K562 (cell line): Measurements from ENCODE around the gene SAMD14. TPM values are rescaled to one million over a fixed set of nuclear protein-coding genes. Genes with fewer than 3 reads are reported as not detected.

Experiments
- ATAC-seq: fragments of 200-7000 bp; cut with Tn5 transposase; 3 replicates; pipeline ENCODE4 v1.9.1; 2020; ENCODE audit warnings: moderate library complexity
- BruUV-seq: library from RNA; stranded (reverse); fragments of 400-500 nt; replicated peaks from 2 replicates; lab custom pipeline; 2021; lab: Mats Ljungman, UMichigan
- CTCF ChIA-PET: fragments of 300-600 bp; formaldehyde crosslinking; extraction: SDS; loops from one replicate; lab custom pipeline; 2021; ENCODE audit warnings: low intra/inter-chr PET ratio; lab: Yijun Ruan, JAX
- POLR2A ChIA-PET: fragments of 300-600, 350-650 bp; sonication (Branson Sonifier 250); formaldehyde crosslinking; extraction: SDS; loops from one replicate; lab custom pipeline; 2021; ENCODE audit warnings: antibody characterized with exemption, inconsistent platforms; lab: Yijun Ruan, JAX
- DNase-seq, 4 experiments: peaks; one replicate each; pipeline versions ENCODE4 v3.0.0 to v3.0.0-alpha.2; 2011 to 2018; ENCODE audit warnings: low spot score in 3 of 4, mixed read lengths in 3 of 4; ENCODE audit errors: extremely low read depth in 1 of 4
- FAIRE-seq: peaks from 2 replicates; lab custom pipeline; 2011; peaks lifted over from hg19 to GRCh38; lab: Jason Lieb, UNC
- H2AFZ ChIP-seq: 2 replicates; pipeline ENCODE4 v1.6.0; 2011; ENCODE audit warnings: low read depth, low read length, control low read depth, inconsistent platforms
- H3K27ac ChIP-seq: fragments of 200-600 bp; 3 replicates; pipeline ENCODE4 v1.8.0; 2011; ENCODE audit warnings: low read depth, mild to moderate bottlenecking, control low read depth, inconsistent platforms, low read length, moderate library complexity, mixed read lengths; ENCODE audit errors: extremely low read depth
- H3K27me3 ChIP-seq, 2 experiments: fragments of 300-600 bp in 1 of 2; 2 replicates in 1 of 2; 3 replicates in 1 of 2; pipeline versions ENCODE4 v1.6.0 to v1.8.0; 2011; ENCODE audit warnings: inconsistent platforms in 2 of 2, low read length in 2 of 2, mild to moderate bottlenecking in 1 of 2, mixed read lengths in 1 of 2, moderate library complexity in 1 of 2; ENCODE audit not compliant: control insufficient read depth in 2 of 2, insufficient read depth in 2 of 2
- H3K36me3 ChIP-seq: fragments of 300-600 bp; 3 replicates; pipeline ENCODE4 v1.8.0; 2011; ENCODE audit warnings: mild to moderate bottlenecking, low read length, inconsistent platforms; ENCODE audit not compliant: control insufficient read depth, insufficient read depth
- H3K4me1 ChIP-seq, 2 experiments: fragments of 200-600 bp in 1 of 2; replicated peaks in 1 of 2; 2 replicates in 1 of 2; 3 replicates in 1 of 2; pipeline versions ENCODE4 v1.5.1 to v1.8.0; 2011; ENCODE audit warnings: inconsistent platforms in 2 of 2, low read length in 2 of 2, mild to moderate bottlenecking in 1 of 2, mixed read lengths in 1 of 2, moderate library complexity in 1 of 2; ENCODE audit not compliant: control insufficient read depth in 2 of 2, insufficient read depth in 2 of 2
- H3K4me2 ChIP-seq: 2 replicates; pipeline ENCODE4 v1.6.1; 2011; ENCODE audit warnings: low read length, control low read depth, inconsistent platforms, mixed read lengths; ENCODE audit not compliant: insufficient read depth
- H3K4me3 ChIP-seq: fragments of 200-600 bp; sonication (generic), shearing (Covaris generic); 2 replicates; pipeline ENCODE4 v1.5.1; 2016; ENCODE audit warnings: control low read depth, inconsistent platforms
- H3K79me2 ChIP-seq: fragments of 200-600 bp; 3 replicates; pipeline ENCODE4 v1.8.0; 2011; ENCODE audit warnings: low read length, inconsistent platforms; ENCODE audit not compliant: control insufficient read depth, insufficient read depth
- H3K9ac ChIP-seq, 2 experiments: 2 replicates each; pipeline versions ENCODE4 v1.6.0 to v1.6.1; 2011; ENCODE audit warnings: low read depth in 2 of 2, low read length in 2 of 2, control low read depth in 1 of 2, inconsistent platforms in 1 of 2, mild to moderate bottlenecking in 1 of 2, mixed read lengths in 1 of 2; ENCODE audit not compliant: insufficient read depth in 1 of 2
- H3K9me1 ChIP-seq: one replicate; pipeline ENCODE4 v1.6.0; 2011; ENCODE audit warnings: inconsistent platforms, mild to moderate bottlenecking, low read length, moderate library complexity; ENCODE audit not compliant: control insufficient read depth, insufficient read depth
- H3K9me3 ChIP-seq: replicated peaks from 2 replicates; pipeline ENCODE4 v1.5.1; 2011; ENCODE audit warnings: low read depth, low read length, inconsistent platforms; ENCODE audit not compliant: control insufficient read depth, insufficient read depth
- H4K20me1 ChIP-seq: replicated peaks from 2 replicates; pipeline ENCODE4 v1.6.1; 2011; ENCODE audit warnings: low read length, inconsistent platforms, mixed read lengths; ENCODE audit not compliant: control insufficient read depth, insufficient read depth
- ARID4B ChIP-seq: sonication (generic); formaldehyde crosslinking; IDR thresholded peaks from 2 replicates; pipeline ENCODE4 v1.8.0; 2022; ENCODE audit warnings: mild to moderate bottlenecking, missing genetic modification reagents
- BCLAF1 ChIP-seq, 2 experiments: fragments of 450-650 bp in 1 of 2; IDR thresholded peaks; 2 replicates each; pipeline ENCODE4 v1.6.1; 2011 to 2017; ENCODE audit warnings: low read depth in 2 of 2, antibody characterized with exemption in 1 of 2, borderline replicate concordance in 1 of 2, low read length in 1 of 2, mild to moderate bottlenecking in 1 of 2, mixed read lengths in 1 of 2; ENCODE audit not compliant: control insufficient read depth in 1 of 2
- ELF4 ChIP-seq: fragments of 450-650 bp; formaldehyde crosslinking; IDR thresholded peaks from 2 replicates; pipeline ENCODE4 v1.4.0; 2022; ENCODE audit warnings: missing genetic modification characterization
- MCM7 ChIP-seq, 2 experiments: fragments of 450-650 bp; IDR thresholded peaks; 2 replicates each; pipeline ENCODE4 v1.6.1; 2016 to 2018
- MTA2 ChIP-seq: fragments of 450-650 bp; IDR thresholded peaks from 2 replicates; pipeline ENCODE4 v1.6.1; 2016; ENCODE audit warnings: low read depth
- NFRKB ChIP-seq: fragments of 450-650 bp; IDR thresholded peaks from 2 replicates; pipeline ENCODE4 v1.6.1; 2016; ENCODE audit warnings: low read depth
- SREBF2 ChIP-seq: sonication (generic); formaldehyde crosslinking; IDR thresholded peaks from 2 replicates; pipeline ENCODE4 v1.4.0; 2020; ENCODE audit warnings: mild to moderate bottlenecking, missing genetic modification reagents
- STAG1 ChIP-seq: sonication (generic); formaldehyde crosslinking; IDR thresholded peaks from 2 replicates; pipeline ENCODE4 v1.5.0; 2020; ENCODE audit warnings: missing genetic modification reagents, borderline replicate concordance
- TBP ChIP-seq: optimal IDR thresholded peaks from 2 replicates; pipeline ENCODE3; 2011; ENCODE audit warnings: low read depth, low read length, improper control_type of control experiment
- TEAD1 ChIP-seq, 2 experiments: fragments of 450-650 bp in 1 of 2; sonication (generic) in 1 of 2; formaldehyde crosslinking; IDR thresholded peaks; 2 replicates each; pipeline versions ENCODE4 v1.4.0 to v1.8.0; 2020 to 2022; ENCODE audit warnings: mild to moderate bottlenecking in 2 of 2, missing genetic modification reagents in 1 of 2
- TRIM25 ChIP-seq: fragments of 450-650 bp; IDR thresholded peaks from 2 replicates; pipeline ENCODE4 v1.7.0; 2016; ENCODE audit warnings: borderline replicate concordance
- ZBTB7A ChIP-seq: IDR thresholded peaks from 2 replicates; pipeline ENCODE4 v1.6.1; 2011; ENCODE audit warnings: low read depth, mild to moderate bottlenecking, low read length, moderate library complexity, borderline replicate concordance; ENCODE audit not compliant: control insufficient read depth
- WGBS: fragments of 100-300 bp; shearing (Covaris generic); methylation state at CpG from one replicate; pipeline ENCODE4 v1.1.6; 2016; ENCODE audit warnings: low coverage, mixed read lengths; ENCODE audit not compliant: insufficient coverage; ENCODE audit errors: missing lambda C conversion rate; 5-methylcytosine and 5-hydroxymethylcytosine counted together
- in situ Hi-C: fragments of 300-500 bp; cut with MboI; formaldehyde crosslinking; loops from 4 replicates; pipeline ENCODE4 v1.15.0; 2018; ENCODE audit warnings: inconsistent platforms, mixed read lengths
- intact Hi-C: fragments of 100-400 bp; cut with micrococcal nuclease; formaldehyde crosslinking; loops from 2 replicates; pipeline ENCODE4 v1.14.2; 2022
- polyA plus RNA-seq, 8 experiments: library from polyadenylated mRNA; depleted of rRNA in 4 of 8; stranded (reverse) in 5 of 8; unstranded in 3 of 8; fragments of >200 nt; fragmentation: Nextera tagmentation in 2 of 8; fragmentation: Illumina TruSeq in 1 of 8; extraction: Ambion mirVana in 2 of 8; extraction: Trizol in 1 of 8; gene quantifications; 2 replicates each; pipeline versions ENCODE4 v1.2.1 to v1.2.3, GENCODE V29; 2011 to 2014; ENCODE audit warnings: inconsistent platforms in 1 of 8, missing spikeins in 1 of 8
- total RNA-seq, 7 experiments: library from RNA; depleted of rRNA in 6 of 7; stranded (reverse); fragments of >200 nt in 6 of 7; fragmentation: Illumina TruSeq in 2 of 7; extraction: Trizol in 2 of 7; gene quantifications; 2 replicates each; pipeline versions ENCODE4 v1.2.1 to v1.2.3, GENCODE V29; 2011 to 2021; ENCODE audit warnings: low replicate concordance in 1 of 7

SAMD14 gene
- total and polyA plus RNA-seq, 9 of the 15 experiments (the other 6 are each of a cell fraction or from before 2014, with no cell fraction given), result 0.04 to 0.07 TPM; not detected in 7

GRCh38 chr17:50075446-50076032 lies 54.4 kb downstream of the SAMD14 start:
- H3K27me3 ChIP-seq, result peaks cover 15 to 61% of the 10 kb centered on the region in 2 experiments
- no peaks in the 10 kb centered on the region for H3K9me1 ChIP-seq
- H4K20me1 ChIP-seq, result peaks cover 6% of the 10 kb centered on the region; the same call in 1 of the 2 replicates
- intact Hi-C loops, result no loop called here
- ATAC-seq (no peak), FAIRE-seq (no peak), DNase-seq (no peak)
- H3K79me2 ChIP-seq, result no peaks in the 10 kb centered on the region
- CTCF ChIA-PET, result interaction anchor here (0.6 kb wide), 2 partner anchors 20 to 795 kb away, joined by 3 to 6 read pairs; no protein-coding TSS in a partner anchor
- H3K4me1 ChIP-seq, result peaks cover 0 to 18% of the 10 kb centered on the region in 2 experiments; a peak in 1 of 5 replicates
- no peak overlapping the region for H3K9ac ChIP-seq
- WGBS, result 12% methylated on average over 10 of the region's 16 CpGs
- H3K36me3 ChIP-seq, result no peaks in the 10 kb centered on the region
- H2AFZ ChIP-seq, result no peak overlapping the region
- no peak overlapping the region for H3K4me3 ChIP-seq
- in situ Hi-C loops, result loop anchor here (10.0 kb wide), 1 partner anchor 511 kb away; no protein-coding TSS in a partner anchor
- H3K4me2 ChIP-seq, result no peak overlapping the region
- no TSS peak for BruUV-seq
- no peaks in the 10 kb centered on the region for H3K9me3 ChIP-seq
- H3K27ac ChIP-seq, result no peak overlapping the region
- POLR2A ChIA-PET, result interaction anchor here (0.6 to 0.9 kb wide), 3 partner anchors 8 to 115 kb away, joined by 3 to 4 read pairs (median 3); no protein-coding TSS in a partner anchor
- TF ChIP-seq STAG1 (CRISPR knock-in tag), result no peak
- no peak for TF ChIP-seq ARID4B
- TF ChIP-seq ZBTB7A, result no peak
- TF ChIP-seq TRIM25, result no peak
- TF ChIP-seq MTA2, result no peak
- no peak for TF ChIP-seq NFRKB
- no peak for TF ChIP-seq BCLAF1 (IDR thresholded peaks at IDR 0.05; ENCODE audit: borderline replicate concordance in 1 of 2, control insufficient read depth in 1 of 2, low read depth in 2 of 2, low read length in 1 of 2)
- TF ChIP-seq ELF4 (CRISPR knock-in tag), result no peak
- TF ChIP-seq SREBF2 (CRISPR knock-in tag), result no peak
- TF ChIP-seq TBP, result no peak
- TF ChIP-seq TEAD1 (CRISPR knock-in tag; IDR thresholded peaks at IDR 0.05), result no peak
- TF ChIP-seq MCM7 (IDR thresholded peaks at IDR 0.05), result no peak
